Heart left ventricle (tissue), 16 donors: ENCODE results near the gene LAMA2. TPM values are rescaled to one million over a fixed set of nuclear protein-coding genes. Genes with fewer than 3 reads are reported as not detected.
A peak's percentile ranks its signal among the peaks of the same experiment; 100 is the strongest.

Experiments used
- ATAC-seq, 4 donors: fragments of 200-7000 bp; cut with Tn5 transposase; one replicate each; pipeline ENCODE4 v1.9.1; 2020 to 2022; ENCODE audit warnings: moderate library complexity in 4 of 4, mild to moderate bottlenecking in 3 of 4, moderate number of reproducible peaks in 1 of 4
- DNase-seq, 5 donors: peaks; one replicate each; pipeline ENCODE4 v3.0.0-alpha.2; 2020
- H3K27ac ChIP-seq, 12 donors: fragments of 200-600 bp; sonication (generic) in 4 of 12; one replicate each; pipeline versions ENCODE4 v1.5.0 to v1.8.0; 2016 to 2022; ENCODE audit warnings: mild to moderate bottlenecking in 2 of 12
- H3K27me3 ChIP-seq, 9 donors: fragments of 200-600 bp; sonication (generic) in 2 of 9; one replicate each; pipeline versions ENCODE4 v1.5.1 to v1.8.0; 2016 to 2022; ENCODE audit warnings: mild to moderate bottlenecking in 3 of 9
- H3K36me3 ChIP-seq, 9 donors: fragments of 200-600 bp; sonication (generic) in 2 of 9; one replicate each; pipeline versions ENCODE4 v1.5.0 to v1.8.0; 2018 to 2022; ENCODE audit warnings: mild to moderate bottlenecking in 2 of 9
- H3K4me1 ChIP-seq, 12 donors: fragments of 200-600 bp; sonication (generic) in 4 of 12; one replicate each; pipeline versions ENCODE4 v1.5.0 to v1.8.0; 2016 to 2022; ENCODE audit warnings: mild to moderate bottlenecking in 3 of 12
- H3K4me3 ChIP-seq, 12 donors: fragments of 200-600 bp; sonication (generic) in 4 of 12; one replicate each; pipeline versions ENCODE4 v1.5.0 to v1.8.0; 2017 to 2022; ENCODE audit warnings: mild to moderate bottlenecking in 9 of 12, moderate library complexity in 4 of 12
- H3K9me3 ChIP-seq, 12 donors: fragments of 200-600 bp; sonication (generic) in 4 of 12; one replicate each; pipeline versions ENCODE4 v1.5.0 to v1.8.0; 2016 to 2022; ENCODE audit warnings: mild to moderate bottlenecking in 1 of 12
- CTCF ChIP-seq, 12 donors: fragments of 200-600 bp; sonication (generic) in 4 of 12; IDR thresholded peaks; one replicate each; pipeline versions ENCODE4 v1.5.0 to v1.8.0; 2018 to 2022; ENCODE audit warnings: antibody characterized with exemption in 12 of 12, mild to moderate bottlenecking in 5 of 12
- POLR2A ChIP-seq, 2 donors: fragments of 450-650 bp; IDR thresholded peaks; one replicate each; pipeline ENCODE4 v1.6.1; 2017; ENCODE audit warnings: antibody characterized with exemption in 2 of 2, mild to moderate bottlenecking in 2 of 2, moderate library complexity in 2 of 2
- WGBS, 4 donors: extraction: QIAGEN DNeasy Blood & Tissue Kit in 2 of 4; methylation state at CpG; one replicate each; pipeline versions ENCODE4 v1.1.5 to v1.1.7; 2013 to 2018; 5-methylcytosine and 5-hydroxymethylcytosine counted together
- intact Hi-C, 10 donors: fragments of 100-400 bp; cut with DNase I; formaldehyde crosslinking; loops; one replicate each; pipeline versions ENCODE4 v1.11.1 to v1.14.2; 2022
- polyA plus RNA-seq, 2 donors: library from polyadenylated mRNA; stranded (reverse); fragments of 200-250 nt; gene quantifications; one replicate each; pipeline ENCODE4 v1.2.3, GENCODE V29; 2013
- total RNA-seq, 9 donors: library from RNA; depleted of rRNA in 2 of 9; stranded (reverse); fragments of >200 nt in 2 of 9; fragmentation: NEBNext Ultra II Directional in 3 of 9; extraction: Animal tissue kit (Norgen Biotek cat#: 25700) in 3 of 9; gene quantifications; one replicate each; pipeline versions ENCODE4 v1.1.0 to v1.2.4, GENCODE V29; 2016 to 2023
- donor health status: ischemic (EF 13 %, LVEDD 7.1; RV severe dilation, severe dysfunction).
- donor health status: healthy with polysubstance abuse.
- donor health status: DM: no; HTN: yes; CAD: no.
- donor health status: DM: no; HTN: no; CAD: no.
- donor health status: ischemic (EF 25% LVEDD 6.9; RV normal size, moderate dysfunction).
- donor health status: ischemic (EF 25% LVEDD 5.7; RV mildly dilated, moderate dysfunction).
- donor health status: healthy.
- donor health status: DM: yes; HTN: yes; CAD: no.
- donor health status: ischemic (EF 35%, LVEDD 5.7; RV mildly dilated, moderate dysfunction).
- donor health status: nonischemic (EF 11% LVEDD 7.7; RV severe dilation, severe dysfunction).
- donor health status: DM: yes; HTN: yes; CAD: no.
- donor health status: PGD.
- donor health status: ischemic (EF 29% LVEDD 5.4; RV normal size, mild dysfunction).
- donor health status: nonischemic (EF 23%, LVEDD 6.1; RV moderate dilation, normal function).

LAMA2 gene
- total and polyA plus RNA-seq, 11 donors: 34.8 to 299 (median 206) TPM

- intact Hi-C loops: no loop called here
- 39 to 46% (median 43%) methylated on average over 3 of the region's 3 CpGs for WGBS, 4 donors
- no peak overlapping the region for H3K4me3 ChIP-seq
- H3K4me1 ChIP-seq: peaks cover 0 to 44% (median 27%) of the 10 kb centered on the region in 12 donors
- TF ChIP-seq CTCF (IDR thresholded peaks at IDR 0.05) (no peak), POLR2A (IDR thresholded peaks at IDR 0.05) (no peak)
- no peaks in the 10 kb centered on the region for H3K27me3 ChIP-seq
- DNase-seq (no peak), ATAC-seq (no peak)
- peak overlapping the region in 7 of 12 donors; percentile 2 to 63 (median 26) for H3K27ac ChIP-seq
- H3K36me3 ChIP-seq: peaks cover 0 to 24% (median 5%) of the 10 kb centered on the region in 9 donors
- no peaks in the 10 kb centered on the region for H3K9me3 ChIP-seq
Observed at GRCh38 chr6:129094147-129094546, 211.2 kb downstream of the LAMA2 start.

GRCh38 chr6:129096651-129097290 is 213.8 kb downstream of the LAMA2 start:
- 73 to 80% (median 75%) methylated on average over 3 of the region's 3 CpGs for WGBS, 4 donors
- H3K4me1 ChIP-seq: peaks cover 0 to 56% (median 28%) of the 10 kb centered on the region in 12 donors
- TF ChIP-seq CTCF (IDR thresholded peaks at IDR 0.05): no peak
- TF ChIP-seq POLR2A (IDR thresholded peaks at IDR 0.05): no peak
- intact Hi-C loops: no loop called here
- peaks cover 0 to 40% (median 5%) of the 10 kb centered on the region in 9 donors for H3K36me3 ChIP-seq
- ATAC-seq (peak; percentile 82 to 91 (median 86)), DNase-seq (peak in 2 of 5 donors; percentile 35 to 45)
- H3K4me3 ChIP-seq: no peak overlapping the region
- H3K27me3 ChIP-seq: no peaks in the 10 kb centered on the region
- no peaks in the 10 kb centered on the region for H3K9me3 ChIP-seq
- H3K27ac ChIP-seq: peak overlapping the region in 3 of 12 donors; percentile 4 to 61 (median 45)

DNA sequence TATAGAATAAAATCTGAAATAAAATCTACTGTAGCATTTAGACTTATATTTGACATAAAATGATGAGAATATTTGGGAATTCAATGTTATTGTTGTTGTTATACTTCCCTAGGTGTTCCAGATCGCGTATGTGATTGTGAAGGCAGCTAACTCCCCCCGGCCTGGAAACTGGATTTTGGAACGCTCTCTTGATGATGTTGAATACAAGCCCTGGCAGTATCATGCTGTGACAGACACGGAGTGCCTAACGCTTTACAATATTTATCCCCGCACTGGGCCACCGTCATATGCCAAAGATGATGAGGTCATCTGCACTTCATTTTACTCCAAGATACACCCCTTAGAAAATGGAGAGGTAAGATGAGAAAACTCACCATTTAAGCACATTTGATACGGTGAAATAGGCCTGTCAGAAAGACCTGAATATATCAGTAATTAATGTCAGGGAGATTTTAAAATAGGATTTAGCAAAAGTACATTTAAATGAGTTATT is 215.2 kb downstream of the LAMA2 start:
- H3K9me3 ChIP-seq: no peaks in the 10 kb centered on the region
- WGBS, 4 donors: 70 to 83% (median 80%) methylated on average over 9 of the region's 9 CpGs
- peak in 1 of 4 donors; percentile 11 for ATAC-seq
- peaks cover 0 to 66% (median 33%) of the 10 kb centered on the region in 12 donors for H3K4me1 ChIP-seq
- no peaks in the 10 kb centered on the region for H3K27me3 ChIP-seq
- H3K27ac ChIP-seq: peak overlapping the region in 2 of 12 donors; percentile 2 to 61
- TF ChIP-seq CTCF (IDR thresholded peaks at IDR 0.05): no peak
- no peak for TF ChIP-seq POLR2A (IDR thresholded peaks at IDR 0.05)
- H3K36me3 ChIP-seq: peaks cover 0 to 31% (median 5%) of the 10 kb centered on the region in 9 donors
- intact Hi-C loops: no loop called here
- DNase-seq: no peak
- H3K4me3 ChIP-seq: no peak overlapping the region

- ATAC-seq: no peak
Observed at GRCh38 chr6:129099696-129100095, 216.8 kb downstream of the LAMA2 start.

More at GRCh38 chr6:129099696-129100095, 216.8 kb downstream of the LAMA2 start:
- DNase-seq: no peak
- intact Hi-C loops: loop anchor here in 1 of 10 donors (5.0 kb wide), 1 partner anchor 38 kb away; no protein-coding TSS in a partner anchor
- Histone ChIP-seq H3K27me3 (no peaks in the 10 kb centered on the region), H3K9me3 (no peaks in the 10 kb centered on the region), H3K27ac (peak overlapping the region in 1 of 12 donors; percentile 24), H3K4me3 (no peak overlapping the region), H3K4me1 (peaks cover 0 to 67% (median 38%) of the 10 kb centered on the region in 12 donors), H3K36me3 (peaks cover 0 to 31% (median 5%) of the 10 kb centered on the region in 9 donors)
- TF ChIP-seq POLR2A (IDR thresholded peaks at IDR 0.05): no peak
- no peak for TF ChIP-seq CTCF (IDR thresholded peaks at IDR 0.05)
